Psoas muscle (tissue), 8 donors: Measurements from ENCODE around the gene FKBP1A. TPM values are rescaled to one million over a fixed set of nuclear protein-coding genes. Genes with fewer than 3 reads are reported as not detected.

Experiments
- ATAC-seq, 4 donors: fragments of 200-7000 bp; cut with Tn5 transposase; one replicate each; pipeline ENCODE4 v1.9.1; 2020; ENCODE audit warnings: moderate library complexity in 3 of 4, mild to moderate bottlenecking in 2 of 4
- DNase-seq, 2 donors: peaks; one replicate each; pipeline ENCODE4 v3.0.0-alpha.2; 2020
- H3K27ac ChIP-seq: fragments of 200-600 bp; one replicate; pipeline ENCODE4 v1.8.0; 2022
- H3K27me3 ChIP-seq, 3 donors: fragments of 200-600 bp in 1 of 3; one replicate each; pipeline versions ENCODE4 v1.6.1 to v1.8.0; 2013 to 2022; ENCODE audit warnings: low read length in 2 of 3, mild to moderate bottlenecking in 2 of 3, moderate library complexity in 1 of 3; ENCODE audit not compliant: insufficient read depth in 3 of 3
- H3K36me3 ChIP-seq, 2 donors: fragments of 200-600 bp in 1 of 2; one replicate each; pipeline versions ENCODE4 v1.6.1 to v1.8.0; 2013 to 2022; ENCODE audit warnings: low read depth in 1 of 2, mild to moderate bottlenecking in 1 of 2, moderate library complexity in 1 of 2; ENCODE audit not compliant: insufficient read depth in 1 of 2
- H3K4me1 ChIP-seq: fragments of 200-600 bp; one replicate; pipeline ENCODE4 v1.8.0; 2022
- H3K4me3 ChIP-seq: fragments of 200-600 bp; one replicate; pipeline ENCODE4 v1.8.0; 2022; ENCODE audit warnings: mild to moderate bottlenecking
- H3K9me3 ChIP-seq: fragments of 200-600 bp; one replicate; pipeline ENCODE4 v1.8.0; 2022
- CTCF ChIP-seq: fragments of 200-600 bp; IDR thresholded peaks from one replicate; pipeline ENCODE4 v1.8.0; 2022; ENCODE audit warnings: antibody characterized with exemption
- WGBS, 3 donors: extraction: QIAGEN DNeasy Blood & Tissue Kit; methylation state at CpG; one replicate each; pipeline versions ENCODE4 v1.1.6 to v1.1.7; 2013; 5-methylcytosine and 5-hydroxymethylcytosine counted together
- intact Hi-C, 2 donors: fragments of 100-400 bp; cut with DNase I; formaldehyde crosslinking; loops; one replicate each; pipeline versions ENCODE4 v1.11.0 to v1.14.2; 2022
- polyA plus RNA-seq, 3 donors: library from polyadenylated mRNA; stranded (reverse); fragments of 200-250 nt; gene quantifications; one replicate each; pipeline ENCODE4 v1.2.3, GENCODE V29; 2013
- total RNA-seq, 4 donors: library from RNA; stranded (reverse); fragmentation: NEBNext Ultra II Directional in 2 of 4; extraction: Animal tissue kit (Norgen Biotek cat#: 25700) in 2 of 4; gene quantifications; one replicate each; pipeline versions ENCODE4 v1.2.1 to v1.2.4, GENCODE V29; 2021 to 2023
- donor health status: healthy with polysubstance abuse.
- donor health status: DM: no; HTN: no; CAD: no; lungs with moderate emphysema.
- donor health status: Bipolar disorder and iron deficiency.
- donor health status: healthy.
- donor health status: DM: yes; HTN: yes; CAD: no.
- donor health status: DM: no; HTN: no; CAD: no.
- donor health status: DM: no; HTN: no; CAD: no.
- donor health status: DM: yes; HTN: yes; CAD: no.

Gene FKBP1A
- total and polyA plus RNA-seq, 7 donors: 78.4 to 503 (median 116) TPM

DNA sequence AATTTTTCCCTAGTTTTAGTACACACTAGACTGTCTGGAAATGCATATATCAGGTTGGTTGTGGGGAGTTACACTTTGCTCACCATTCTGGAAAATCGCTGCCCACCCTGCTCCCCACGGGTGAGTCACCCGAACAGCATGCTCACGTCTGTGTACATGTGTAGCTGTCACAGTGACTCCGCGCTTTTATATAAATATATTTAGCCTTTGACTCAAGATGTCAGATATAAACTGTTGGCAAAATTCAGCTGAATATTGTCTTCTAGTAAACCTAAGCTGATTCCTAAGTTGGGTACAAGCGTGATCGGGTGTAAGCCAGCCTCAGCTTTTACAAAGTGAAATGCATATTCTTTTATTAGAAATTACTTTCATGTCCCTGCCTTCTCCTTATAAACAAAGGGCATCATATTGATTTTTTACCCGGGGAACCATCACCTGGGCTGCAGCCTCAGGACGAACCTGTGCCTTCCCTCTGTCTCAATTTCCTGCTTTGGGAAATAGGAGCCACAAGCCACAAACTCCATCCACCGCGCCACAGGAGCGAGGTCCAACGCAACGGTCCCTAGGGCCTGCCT lies 68.2 kb downstream of the FKBP1A start:
- Histone ChIP-seq H3K4me3 (peak overlapping the region; percentile 72), H3K4me1 (peaks cover 64% of the 10 kb centered on the region), H3K36me3 (no peaks in the 10 kb centered on the region), H3K27ac (peak overlapping the region; percentile 93), H3K27me3 (no peaks in the 10 kb centered on the region), H3K9me3 (no peaks in the 10 kb centered on the region)
- TF ChIP-seq CTCF: no peak
- ATAC-seq: peak; percentile 39 to 73 (median 60)
- intact Hi-C loops: loop anchor here (5.0 kb wide), 2 partner anchors 68 to 143 kb away; partner anchors contain the start of genes FKBP1A (in 1 of the 2) and NSFL1C (in 1 of the 2)
- DNase-seq: no peak
- 23 to 28% (median 24%) methylated on average over 15 of the region's 15 CpGs for WGBS, 3 donors

DNA sequence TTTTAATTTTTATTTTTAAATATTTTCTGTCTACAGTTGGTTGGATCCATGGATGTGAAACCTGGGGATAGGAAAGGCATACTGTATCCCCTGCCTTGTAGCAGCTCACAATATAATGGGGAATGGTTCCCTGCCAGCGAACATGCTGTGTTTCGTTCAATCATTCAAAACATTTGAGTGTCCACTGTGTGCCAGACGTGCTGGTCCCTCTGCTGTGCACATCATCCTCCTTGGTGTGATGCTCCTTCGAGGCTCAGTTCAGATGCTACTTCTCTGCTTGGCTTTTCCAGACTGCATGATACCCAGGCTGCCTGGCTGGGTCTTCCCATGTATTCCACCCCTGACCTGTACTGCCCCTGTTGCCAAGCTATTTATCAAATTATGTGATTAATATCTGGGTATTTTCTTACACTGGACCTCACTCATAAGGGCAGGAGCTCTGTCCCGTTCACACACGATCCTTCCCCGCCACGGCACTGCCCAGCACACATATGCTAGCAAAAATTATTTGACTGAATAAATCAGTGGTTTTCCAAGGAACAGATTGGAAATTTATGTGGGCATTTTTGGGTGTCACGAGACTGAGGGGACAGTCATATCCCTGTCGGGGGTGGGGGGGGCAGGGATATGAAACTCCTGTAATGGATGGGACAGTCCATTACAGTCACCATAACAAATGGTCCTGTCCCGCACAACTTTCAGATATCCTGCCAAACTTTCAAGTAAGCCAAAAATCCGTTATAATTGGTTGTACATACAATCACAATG lies 68.8 kb downstream of the FKBP1A start:
- intact Hi-C loops: no loop called here
- Histone ChIP-seq H3K27me3 (no peaks in the 10 kb centered on the region), H3K9me3 (no peaks in the 10 kb centered on the region), H3K4me1 (peaks cover 57% of the 10 kb centered on the region), H3K27ac (peak overlapping the region; percentile 93), H3K36me3 (no peaks in the 10 kb centered on the region), H3K4me3 (peak overlapping the region; percentile 72)
- no peak for TF ChIP-seq CTCF
- 58 to 64% (median 58%) methylated on average over 12 of the region's 12 CpGs for WGBS, 3 donors
- peak in 2 of 4 donors; percentile 8 to 14 for ATAC-seq
- no peak for DNase-seq

DNA sequence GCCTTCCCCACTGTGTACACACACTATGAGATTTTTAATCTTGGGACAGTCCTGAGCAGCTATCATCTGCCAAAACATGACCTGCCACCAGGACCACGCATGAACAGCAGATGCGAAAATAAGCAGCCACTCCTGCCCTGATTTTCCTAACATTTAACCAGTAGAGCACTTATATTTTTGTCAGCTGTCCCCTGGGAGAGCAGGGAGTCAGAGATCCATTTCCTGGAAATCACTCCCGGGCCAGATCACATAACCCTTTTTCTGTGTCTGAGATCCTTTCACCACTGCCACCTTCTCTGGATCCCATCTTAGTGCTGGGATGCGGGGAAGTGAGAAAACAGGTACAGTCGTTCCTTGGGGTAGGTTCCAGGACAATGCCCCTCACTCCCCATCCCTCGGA lies 69.6 kb downstream of the FKBP1A start:
- no peak for TF ChIP-seq CTCF
- H3K36me3 ChIP-seq: no peaks in the 10 kb centered on the region
- H3K4me1 ChIP-seq: peaks cover 49% of the 10 kb centered on the region
- intact Hi-C loops: no loop called here
- H3K4me3 ChIP-seq: no peak overlapping the region
- H3K27ac ChIP-seq: peak overlapping the region; percentile 93
- H3K27me3 ChIP-seq: no peaks in the 10 kb centered on the region
- ATAC-seq (no peak), DNase-seq (no peak)
- 52 to 54% (median 53%) methylated on average over 6 of the region's 6 CpGs for WGBS, 3 donors
- no peaks in the 10 kb centered on the region for H3K9me3 ChIP-seq

GRCh38 chr20:1322511-1323245 lies 70.2 kb downstream of the FKBP1A start:
- H3K4me3 ChIP-seq: no peak overlapping the region
- DNase-seq (no peak), ATAC-seq (no peak)
- no peaks in the 10 kb centered on the region for H3K27me3 ChIP-seq
- WGBS, 3 donors: 54 to 59% (median 57%) methylated on average over 11 of the region's 11 CpGs
- no peaks in the 10 kb centered on the region for H3K9me3 ChIP-seq
- peak overlapping the region; percentile 93 for H3K27ac ChIP-seq
- TF ChIP-seq CTCF: no peak
- no peaks in the 10 kb centered on the region for H3K36me3 ChIP-seq
- H3K4me1 ChIP-seq: peaks cover 44% of the 10 kb centered on the region
- intact Hi-C loops: no loop called here
